ENCODE measurements around the gene EIF2AK3. TPM values are rescaled to one million over a fixed set of nuclear protein-coding genes. Genes with fewer than 3 reads are reported as not detected.

EIF2AK3 gene
- total and polyA plus RNA-seq, 2 of the 13 experiments (the other 11 are each of a cell fraction or from before 2014, with no cell fraction given), result 10.3 to 30.6 TPM

GRCh38 chr2:88575630-88576029, 51.6 kb downstream of the EIF2AK3 start:
- BruUV-seq (replicated peaks), result no TSS peak
- POLR2A ChIA-PET, result no interaction called here

More at GRCh38 chr2:88575630-88576029, 51.6 kb downstream of the EIF2AK3 start:
- 100% methylated on average over 2 of the region's 2 CpGs for WGBS (ENCODE audit: low lambda C conversion rate)
- CTCF ChIA-PET (ENCODE audit: low intra/inter-chr PET ratio, low total read pairs), result no interaction called here
- H3K36me3 ChIP-seq (replicated peaks in 1 of 2; ENCODE audit: control insufficient read depth in 1 of 2, insufficient read depth in 2 of 2, low read length in 2 of 2), result peaks cover 15 to 71% of the 10 kb centered on the region in 2 experiments
- no peaks in the 10 kb centered on the region for H3K4me1 ChIP-seq (ENCODE audit: insufficient read depth, low read length)
- ATAC-seq (no peak), DNase-seq (ENCODE audit: low spot score) (no peak), FAIRE-seq (no peak)
- intact Hi-C loops (cut with micrococcal nuclease; ENCODE audit: unreplicated experiment), result no loop called here
- no peak overlapping the region for H3K9ac ChIP-seq (ENCODE audit: insufficient read depth, low read depth, low read length)
- TF ChIP-seq ZNF562 (CRISPR knock-in tag; IDR thresholded peaks at IDR 0.05; ENCODE audit: borderline replicate concordance), result no peak
- TF ChIP-seq SRY (CRISPR knock-in tag; IDR thresholded peaks at IDR 0.05), result no peak
- TF ChIP-seq TRIM22 (IDR thresholded peaks at IDR 0.05), result no peak
- no peak for TF ChIP-seq ELF4 (CRISPR knock-in tag; IDR thresholded peaks at IDR 0.05; ENCODE audit: borderline replicate concordance)
- no peak for TF ChIP-seq ZNF512 (CRISPR knock-in tag; IDR thresholded peaks at IDR 0.05)
- no peak for TF ChIP-seq MAX (IDR thresholded peaks at IDR 0.05)
- TF ChIP-seq, protein P1, sequence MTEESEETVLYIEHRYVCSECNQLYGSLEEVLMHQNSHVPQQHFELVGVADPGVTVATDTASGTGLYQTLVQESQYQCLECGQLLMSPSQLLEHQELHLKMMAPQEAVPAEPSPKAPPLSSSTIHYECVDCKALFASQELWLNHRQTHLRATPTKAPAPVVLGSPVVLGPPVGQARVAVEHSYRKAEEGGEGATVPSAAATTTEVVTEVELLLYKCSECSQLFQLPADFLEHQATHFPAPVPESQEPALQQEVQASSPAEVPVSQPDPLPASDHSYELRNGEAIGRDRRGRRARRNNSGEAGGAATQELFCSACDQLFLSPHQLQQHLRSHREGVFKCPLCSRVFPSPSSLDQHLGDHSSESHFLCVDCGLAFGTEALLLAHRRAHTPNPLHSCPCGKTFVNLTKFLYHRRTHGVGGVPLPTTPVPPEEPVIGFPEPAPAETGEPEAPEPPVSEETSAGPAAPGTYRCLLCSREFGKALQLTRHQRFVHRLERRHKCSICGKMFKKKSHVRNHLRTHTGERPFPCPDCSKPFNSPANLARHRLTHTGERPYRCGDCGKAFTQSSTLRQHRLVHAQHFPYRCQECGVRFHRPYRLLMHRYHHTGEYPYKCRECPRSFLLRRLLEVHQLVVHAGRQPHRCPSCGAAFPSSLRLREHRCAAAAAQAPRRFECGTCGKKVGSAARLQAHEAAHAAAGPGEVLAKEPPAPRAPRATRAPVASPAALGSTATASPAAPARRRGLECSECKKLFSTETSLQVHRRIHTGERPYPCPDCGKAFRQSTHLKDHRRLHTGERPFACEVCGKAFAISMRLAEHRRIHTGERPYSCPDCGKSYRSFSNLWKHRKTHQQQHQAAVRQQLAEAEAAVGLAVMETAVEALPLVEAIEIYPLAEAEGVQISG (CRISPR knock-in tag; IDR thresholded peaks at IDR 0.05), result no peak
- TF ChIP-seq SIX1 (CRISPR knock-in tag; IDR thresholded peaks at IDR 0.05; ENCODE audit: borderline replicate concordance), result no peak
- TF ChIP-seq CEBPB (IDR thresholded peaks at IDR 0.05; ENCODE audit: borderline replicate concordance, low read depth, low read length), result no peak
- no peak for TF ChIP-seq NR3C1 (CRISPR knock-in tag; IDR thresholded peaks at IDR 0.05)
- no peak for TF ChIP-seq ETS1 (CRISPR knock-in tag; IDR thresholded peaks at IDR 0.05)
- TF ChIP-seq SMARCE1 (IDR thresholded peaks at IDR 0.05; ENCODE audit: borderline replicate concordance), result no peak
- TF ChIP-seq ZFP1 (CRISPR knock-in tag; IDR thresholded peaks at IDR 0.05), result no peak
- TF ChIP-seq ZNF720 (CRISPR knock-in tag; IDR thresholded peaks at IDR 0.05), result no peak
- no peak for TF ChIP-seq CBX1 (IDR thresholded peaks at IDR 0.05; ENCODE audit: low read depth)
- H3K79me2 ChIP-seq (ENCODE audit: insufficient read depth, low read length), result no peaks in the 10 kb centered on the region
- no peak overlapping the region for H3K4me2 ChIP-seq (ENCODE audit: low read depth, low read length)
- in situ Hi-C loops (cut with HindIII; ENCODE audit: extremely low pct_ligation_motif_present, low pct_unique_long_range_greater_than_20kb), result no loop called here
- H3K27ac ChIP-seq (ENCODE audit: extremely low read length, insufficient read depth, low read length), result no peak overlapping the region
- no peaks in the 10 kb centered on the region for H3K27me3 ChIP-seq (ENCODE audit: control insufficient read depth in 1 of 2, insufficient read depth in 2 of 2, low read length in 2 of 2)
- no peaks in the 10 kb centered on the region for H4K20me1 ChIP-seq (ENCODE audit: insufficient read depth, low read length)
- no peak overlapping the region for H3K4me3 ChIP-seq (replicated peaks in 1 of 3; ENCODE audit: insufficient read depth in 1 of 3, low read depth in 2 of 3, low read length in 3 of 3)
- H3K9me3 ChIP-seq (ENCODE audit: low read length), result no peaks in the 10 kb centered on the region
- H2AFZ ChIP-seq (ENCODE audit: low read length), result no peak overlapping the region
